ENCODE measurements around the gene EXO5. TPM values are rescaled to one million over a fixed set of nuclear protein-coding genes. Genes with fewer than 3 reads are reported as not detected.

EXO5 gene
- total and polyA plus RNA-seq, 2 of the 13 experiments (the other 11 are each of a cell fraction or from before 2014, with no cell fraction given) = 9.9 to 20.5 TPM

DNA sequence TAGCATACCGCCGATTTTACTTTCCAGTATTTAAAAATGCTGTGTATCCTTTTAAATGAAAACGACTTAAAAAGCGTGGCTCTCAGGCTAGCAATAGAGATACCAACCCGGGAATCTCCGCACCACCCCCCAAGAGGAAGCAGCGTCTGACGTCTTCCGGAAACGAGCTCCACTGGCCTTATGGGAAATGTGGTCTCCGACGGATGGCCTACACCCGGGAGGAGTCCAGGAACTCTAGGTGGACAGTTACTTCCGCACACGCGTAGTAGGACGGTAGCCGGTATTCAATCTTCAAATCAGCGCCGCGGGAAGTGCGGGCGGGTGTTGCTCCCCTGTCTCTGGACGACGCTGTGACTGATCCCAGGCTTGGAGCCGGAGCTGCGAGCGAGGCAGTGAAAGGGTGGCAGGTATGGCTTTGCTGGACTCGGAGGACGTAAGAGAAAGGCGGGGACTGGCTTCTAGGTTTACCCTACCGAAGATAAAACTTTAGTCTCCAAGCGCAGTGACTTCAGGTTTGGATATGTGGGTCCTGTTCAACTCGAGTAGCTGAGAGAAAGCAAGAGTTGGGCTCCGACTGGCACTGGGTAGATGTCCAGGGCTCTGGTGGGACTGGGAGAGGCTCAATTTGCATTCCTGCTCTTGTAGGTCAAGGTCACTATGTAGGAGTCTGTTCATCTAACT lies 23.0 kb downstream of the EXO5 start, which contains the start of gene ZNF684 (continued):
- no peak for TF ChIP-seq ZNF674 (CRISPR knock-in tag; IDR thresholded peaks at IDR 0.05; ENCODE audit: low read depth)
- TF ChIP-seq MXI1 (IDR thresholded peaks at IDR 0.05; ENCODE audit: borderline replicate concordance, low read depth, low read length) = peak; percentile 83; the same call in 1 of the 3 replicates
- TF ChIP-seq TRIM24 (CRISPR knock-in tag; IDR thresholded peaks at IDR 0.05) = no peak
- TF ChIP-seq ZNF605 (CRISPR knock-in tag; IDR thresholded peaks at IDR 0.05) = peak; percentile 81
- TF ChIP-seq ZNF430 (CRISPR knock-in tag; IDR thresholded peaks at IDR 0.05) = 0 out of 2 replicates have a peak, but pooled peaks have one; percentile 24
- peak in 1 of 2 experiments; percentile 50; a peak in 1 of 4 replicates for TF ChIP-seq NR2F1 (CRISPR knock-in tag; IDR thresholded peaks at IDR 0.05)
- TF ChIP-seq, protein P1, sequence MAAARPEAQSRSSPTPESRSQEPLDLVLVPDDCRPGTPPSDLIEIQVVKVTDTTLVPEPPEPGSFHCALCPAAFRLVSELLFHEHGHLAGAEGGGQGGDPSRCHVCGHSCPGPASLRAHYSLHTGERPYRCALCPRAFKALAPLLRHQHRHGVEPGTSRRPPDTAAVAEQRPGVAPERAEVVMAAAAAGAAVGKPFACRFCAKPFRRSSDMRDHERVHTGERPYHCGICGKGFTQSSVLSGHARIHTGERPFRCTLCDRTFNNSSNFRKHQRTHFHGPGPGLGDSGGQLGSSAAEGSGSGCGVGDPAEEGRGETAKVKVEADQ (CRISPR knock-in tag; IDR thresholded peaks at IDR 0.05; ENCODE audit: borderline replicate concordance) = no peak
- peak; percentile 29; the same call in 1 of the 2 replicates for TF ChIP-seq ZBTB20 (CRISPR knock-in tag; IDR thresholded peaks at IDR 0.05; ENCODE audit: borderline replicate concordance, low read depth)
- no peak for TF ChIP-seq ZNF17 (CRISPR knock-in tag; IDR thresholded peaks at IDR 0.05)
- no peak for TF ChIP-seq RARA (CRISPR knock-in tag; IDR thresholded peaks at IDR 0.05)
- no peak for TF ChIP-seq GPBP1L1 (CRISPR knock-in tag; IDR thresholded peaks at IDR 0.05)
- no peak; the same call in 1 of the 2 replicates for TF ChIP-seq ZNF766 (CRISPR knock-in tag; IDR thresholded peaks at IDR 0.05; ENCODE audit: borderline replicate concordance)
- peak; percentile 61; the same call in 1 of the 2 replicates for TF ChIP-seq THAP9 (CRISPR knock-in tag; IDR thresholded peaks at IDR 0.05; ENCODE audit: borderline replicate concordance)
- TF ChIP-seq, protein P2, sequence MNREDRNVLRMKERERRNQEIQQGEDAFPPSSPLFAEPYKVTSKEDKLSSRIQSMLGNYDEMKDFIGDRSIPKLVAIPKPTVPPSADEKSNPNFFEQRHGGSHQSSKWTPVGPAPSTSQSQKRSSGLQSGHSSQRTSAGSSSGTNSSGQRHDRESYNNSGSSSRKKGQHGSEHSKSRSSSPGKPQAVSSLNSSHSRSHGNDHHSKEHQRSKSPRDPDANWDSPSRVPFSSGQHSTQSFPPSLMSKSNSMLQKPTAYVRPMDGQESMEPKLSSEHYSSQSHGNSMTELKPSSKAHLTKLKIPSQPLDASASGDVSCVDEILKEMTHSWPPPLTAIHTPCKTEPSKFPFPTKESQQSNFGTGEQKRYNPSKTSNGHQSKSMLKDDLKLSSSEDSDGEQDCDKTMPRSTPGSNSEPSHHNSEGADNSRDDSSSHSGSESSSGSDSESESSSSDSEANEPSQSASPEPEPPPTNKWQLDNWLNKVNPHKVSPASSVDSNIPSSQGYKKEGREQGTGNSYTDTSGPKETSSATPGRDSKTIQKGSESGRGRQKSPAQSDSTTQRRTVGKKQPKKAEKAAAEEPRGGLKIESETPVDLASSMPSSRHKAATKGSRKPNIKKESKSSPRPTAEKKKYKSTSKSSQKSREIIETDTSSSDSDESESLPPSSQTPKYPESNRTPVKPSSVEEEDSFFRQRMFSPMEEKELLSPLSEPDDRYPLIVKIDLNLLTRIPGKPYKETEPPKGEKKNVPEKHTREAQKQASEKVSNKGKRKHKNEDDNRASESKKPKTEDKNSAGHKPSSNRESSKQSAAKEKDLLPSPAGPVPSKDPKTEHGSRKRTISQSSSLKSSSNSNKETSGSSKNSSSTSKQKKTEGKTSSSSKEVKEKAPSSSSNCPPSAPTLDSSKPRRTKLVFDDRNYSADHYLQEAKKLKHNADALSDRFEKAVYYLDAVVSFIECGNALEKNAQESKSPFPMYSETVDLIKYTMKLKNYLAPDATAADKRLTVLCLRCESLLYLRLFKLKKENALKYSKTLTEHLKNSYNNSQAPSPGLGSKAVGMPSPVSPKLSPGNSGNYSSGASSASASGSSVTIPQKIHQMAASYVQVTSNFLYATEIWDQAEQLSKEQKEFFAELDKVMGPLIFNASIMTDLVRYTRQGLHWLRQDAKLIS (CRISPR knock-in tag; IDR thresholded peaks at IDR 0.05) = no peak; the same call in 1 of the 2 replicates
- peak; percentile 10 for TF ChIP-seq TBL1XR1 (IDR thresholded peaks at IDR 0.05; ENCODE audit: borderline replicate concordance, low read length, partially characterized antibody)
- no peak for TF ChIP-seq RBAK (CRISPR knock-in tag; IDR thresholded peaks at IDR 0.05)
- TF ChIP-seq ZMYM3 (CRISPR knock-in tag; IDR thresholded peaks at IDR 0.05) = 0 out of 2 replicates have a peak, but pooled peaks have one; percentile 24
- TF ChIP-seq IKZF5 (CRISPR knock-in tag; IDR thresholded peaks at IDR 0.05) = no peak; the same call in 1 of the 2 replicates
- no peak for TF ChIP-seq ZNF776 (CRISPR knock-in tag; IDR thresholded peaks at IDR 0.05)
